ES-I3 (cell line): Measurements from ENCODE around the gene OR10AD1.

Experiments
- H3K36me3 ChIP-seq: 2 replicates; pipeline ENCODE4 v1.6.1; 2013; ENCODE audit warnings: mild to moderate bottlenecking, low read length, control low read depth, moderate library complexity; ENCODE audit not compliant: insufficient read depth
- H3K4me1 ChIP-seq: 2 replicates; pipeline ENCODE4 v1.6.1; 2013; ENCODE audit warnings: mild to moderate bottlenecking, control low read depth, low read length; ENCODE audit not compliant: insufficient read depth
- H3K9ac ChIP-seq: 2 replicates; pipeline ENCODE4 v1.6.1; 2013; ENCODE audit warnings: low read depth, mild to moderate bottlenecking, low read length, moderate library complexity
- H3K9me3 ChIP-seq: 2 replicates; pipeline ENCODE4 v1.6.1; 2013; ENCODE audit warnings: mild to moderate bottlenecking, low read length, moderate library complexity; ENCODE audit not compliant: control insufficient read depth, insufficient read depth

Gene OR10AD1

GRCh38 chr12:48199774-48200221, 3.3 kb downstream of the OR10AD1 start:
- Histone ChIP-seq H3K9me3 (no peaks in the 10 kb centered on the region), H3K4me1 (0 out of 2 replicates have a peak, but pooled peaks cover 4% of the 10 kb centered on the region), H3K9ac (no peak overlapping the region), H3K36me3 (no peaks in the 10 kb centered on the region)

- Histone ChIP-seq H3K9me3 (no peaks in the 10 kb centered on the region), H3K4me1 (0 out of 2 replicates have a peak, but pooled peaks cover 4% of the 10 kb centered on the region), H3K9ac (peak overlapping the region; percentile 69), H3K36me3 (no peaks in the 10 kb centered on the region)
Measured at GRCh38 chr12:48198985-48199384, 4.1 kb downstream of the OR10AD1 start.

- Histone ChIP-seq H3K36me3 (no peaks in the 10 kb centered on the region), H3K9me3 (no peaks in the 10 kb centered on the region), H3K4me1 (0 out of 2 replicates have a peak, but pooled peaks cover 4% of the 10 kb centered on the region), H3K9ac (peak overlapping the region; percentile 69)
Measured at GRCh38 chr12:48198672-48198971, 4.5 kb downstream of the OR10AD1 start.

GRCh38 chr12:48197971-48198671, 5.0 kb downstream of the OR10AD1 start:
- Histone ChIP-seq H3K36me3 (no peaks in the 10 kb centered on the region), H3K9me3 (no peaks in the 10 kb centered on the region), H3K4me1 (0 out of 2 replicates have a peak, but pooled peaks cover 4% of the 10 kb centered on the region), H3K9ac (peak overlapping the region; percentile 69)

GRCh38 chr12:48197549-48197970, 5.5 kb downstream of the OR10AD1 start:
- Histone ChIP-seq H3K36me3 (no peaks in the 10 kb centered on the region), H3K9me3 (no peaks in the 10 kb centered on the region), H3K9ac (peak overlapping the region; percentile 69), H3K4me1 (0 out of 2 replicates have a peak, but pooled peaks cover 4% of the 10 kb centered on the region)

DNA sequence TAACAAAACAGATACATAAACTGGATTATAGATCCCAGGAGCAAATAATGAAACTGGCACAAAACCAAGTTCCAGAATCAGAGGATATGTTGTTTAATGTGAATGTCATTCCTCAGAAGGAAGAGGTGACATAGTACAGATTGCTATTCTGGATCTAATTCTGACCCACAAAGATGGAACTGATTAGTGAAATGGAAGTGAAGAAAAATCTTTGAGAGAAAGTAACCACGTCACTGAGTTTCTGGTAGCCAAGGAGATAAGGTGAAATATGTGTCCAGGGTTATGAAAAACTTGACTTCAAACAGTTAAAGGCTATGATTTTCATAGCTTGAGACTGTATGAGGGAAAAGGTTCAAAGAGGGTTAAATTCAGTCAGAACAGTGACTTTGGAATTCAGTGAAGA, 8.3 kb downstream of the OR10AD1 start:
- Histone ChIP-seq H3K9me3 (no peaks in the 10 kb centered on the region), H3K9ac (no peak overlapping the region), H3K36me3 (no peaks in the 10 kb centered on the region), H3K4me1 (0 out of 2 replicates have a peak, but pooled peaks cover 4% of the 10 kb centered on the region)

DNA sequence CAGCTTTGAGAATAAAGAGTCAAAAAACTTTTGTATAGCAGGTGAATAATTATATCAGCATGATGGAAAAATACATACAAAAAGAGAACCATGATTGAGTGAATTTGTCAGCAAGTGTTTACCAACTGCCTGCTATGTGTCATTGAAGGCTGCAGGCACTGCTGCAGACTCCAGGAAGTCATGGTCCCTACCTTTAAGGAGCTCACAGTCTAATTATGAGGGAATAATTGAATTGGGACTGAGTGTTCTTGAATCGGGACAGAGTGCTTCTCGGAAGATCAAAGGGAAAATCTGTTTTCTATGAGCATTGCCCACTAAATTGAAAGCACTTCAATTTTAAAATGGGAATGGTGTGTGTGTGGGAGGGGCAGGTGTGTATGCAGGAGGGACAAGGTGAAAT, 9.5 kb downstream of the OR10AD1 start:
- Histone ChIP-seq H3K9ac (no peak overlapping the region), H3K36me3 (no peaks in the 10 kb centered on the region), H3K9me3 (no peaks in the 10 kb centered on the region), H3K4me1 (no peaks in the 10 kb centered on the region)

- no peaks in the 10 kb centered on the region for H3K9me3 ChIP-seq
- no peaks in the 10 kb centered on the region for H3K36me3 ChIP-seq
- H3K4me1 ChIP-seq = no peaks in the 10 kb centered on the region
Measured at GRCh38 chr12:48192861-48193260, 10.2 kb downstream of the OR10AD1 start.

DNA sequence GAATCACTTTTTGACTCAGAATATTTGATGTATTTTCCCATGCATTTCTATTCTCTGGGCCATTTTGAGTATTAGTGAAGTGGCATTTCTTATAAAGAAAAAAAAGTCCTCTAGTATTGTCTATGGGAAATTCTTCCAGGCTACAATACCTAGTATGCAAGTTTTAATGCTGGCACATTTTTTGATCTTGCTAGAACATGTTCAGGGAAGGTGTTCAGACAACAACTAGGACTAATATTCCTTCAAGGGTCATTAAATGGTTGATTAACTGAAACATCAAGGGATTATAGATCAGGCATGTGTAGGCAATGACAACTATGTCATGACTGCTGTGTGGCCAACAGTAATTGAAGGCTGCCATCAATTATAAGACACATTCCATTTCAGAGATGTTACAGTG, 12.0 kb downstream of the OR10AD1 start:
- Histone ChIP-seq H3K9me3 (no peaks in the 10 kb centered on the region), H3K4me1 (no peaks in the 10 kb centered on the region), H3K36me3 (no peaks in the 10 kb centered on the region), H3K9ac (no peak overlapping the region)

More at GRCh38 chr12:48192861-48193260, 10.2 kb downstream of the OR10AD1 start:
- H3K9ac ChIP-seq = no peak overlapping the region

- H3K4me1 ChIP-seq = peaks cover 9% of the 10 kb centered on the region; the same call in 1 of the 2 replicates
- no peaks in the 10 kb centered on the region for H3K9me3 ChIP-seq
- H3K9ac ChIP-seq = no peak overlapping the region
- H3K36me3 ChIP-seq = no peaks in the 10 kb centered on the region
Measured at GRCh38 chr12:48189331-48190125, 13.6 kb downstream of the OR10AD1 start.

DNA sequence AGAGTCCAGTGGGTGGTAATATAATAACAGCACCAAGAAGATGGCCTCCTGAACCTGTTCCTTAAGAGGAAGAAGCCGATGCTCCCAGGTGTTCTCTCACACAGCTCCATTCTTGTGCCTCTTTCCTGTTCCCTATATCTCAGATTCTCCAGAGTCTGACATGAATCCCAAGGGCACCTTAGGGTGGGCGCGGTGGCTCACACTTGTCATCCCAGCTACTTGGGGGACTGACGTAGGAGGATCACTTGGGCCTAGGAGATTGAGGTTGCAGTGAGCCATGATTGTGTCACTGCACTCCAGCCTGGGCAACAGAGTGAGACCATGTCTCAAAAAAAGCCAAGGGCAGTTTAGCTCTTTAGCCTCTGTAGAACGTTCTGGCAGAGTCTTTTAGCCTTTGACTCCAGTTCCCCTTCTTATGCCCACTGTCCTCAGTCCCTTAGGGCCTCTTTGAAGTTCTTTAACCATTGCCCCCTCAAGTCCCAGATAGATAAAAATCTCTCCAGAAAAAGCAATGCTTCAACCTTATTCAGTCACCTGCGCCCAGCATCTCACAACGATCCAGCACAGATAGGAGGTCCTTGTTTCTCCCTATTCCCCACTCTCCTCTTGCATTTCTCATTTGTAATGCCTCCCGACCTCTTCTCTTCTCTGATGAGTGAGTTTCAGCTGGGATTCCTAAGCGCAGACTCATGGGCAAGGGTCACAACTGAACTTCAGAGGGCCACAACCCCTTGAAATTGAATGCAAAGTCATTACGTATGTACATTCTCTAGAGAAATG, 15.0 kb downstream of the OR10AD1 start:
- H3K9me3 ChIP-seq = no peaks in the 10 kb centered on the region
- H3K36me3 ChIP-seq = no peaks in the 10 kb centered on the region
- peaks cover 9% of the 10 kb centered on the region; the same call in 1 of the 2 replicates for H3K4me1 ChIP-seq
- H3K9ac ChIP-seq = no peak overlapping the region

GRCh38 chr12:48185181-48185919, 17.7 kb downstream of the OR10AD1 start:
- Histone ChIP-seq H3K9ac (peak overlapping the region; percentile 19; the same call in 1 of the 2 replicates), H3K9me3 (no peaks in the 10 kb centered on the region), H3K36me3 (no peaks in the 10 kb centered on the region), H3K4me1 (peaks cover 9% of the 10 kb centered on the region; the same call in 1 of the 2 replicates)

DNA sequence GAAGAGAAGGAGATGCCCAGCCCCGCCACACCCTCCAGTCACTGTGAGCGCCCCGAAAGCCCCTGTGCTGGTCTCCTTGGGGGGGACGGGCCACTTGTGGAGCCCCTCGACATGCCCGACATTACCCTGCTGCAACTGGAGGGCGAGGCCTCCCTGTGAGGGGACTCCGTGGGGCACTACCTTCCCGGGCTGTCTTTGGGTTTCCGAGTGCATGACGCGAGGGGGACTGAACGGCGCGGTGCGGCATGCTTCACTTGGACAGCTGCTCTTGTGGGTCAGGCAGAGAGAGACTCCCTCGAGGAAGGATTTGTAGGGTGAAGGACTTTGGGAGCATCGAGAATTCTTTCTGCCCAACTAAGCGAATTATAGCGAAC, 18.6 kb downstream of the OR10AD1 start:
- Histone ChIP-seq H3K9me3 (no peaks in the 10 kb centered on the region), H3K9ac (peak overlapping the region; percentile 45; the same call in 1 of the 2 replicates), H3K4me1 (peaks cover 9% of the 10 kb centered on the region; the same call in 1 of the 2 replicates), H3K36me3 (no peaks in the 10 kb centered on the region)
